NCI-H2107 treated with DMSO at 0.1 percent for 48 hours (cell line): ENCODE data around the gene FAM124A.
A peak's percentile ranks its signal among the peaks of the same experiment; 100 is the strongest.
"Not testable (repeated sequence)": the region's sequence is repeated elsewhere in the genome, so short reads cannot be mapped to it uniquely, and the experiment has no call there.

Experiments used
- DNase-seq: peaks from one replicate; lab custom pipeline; 2025; ENCODE audit not compliant: unreplicated experiment; lab: John Stamatoyannopoulos, UW

FAM124A gene

GRCh38 chr13:51267622-51268021 lies 45.4 kb downstream of the FAM124A start:
- DNase-seq, result no peak

DNA sequence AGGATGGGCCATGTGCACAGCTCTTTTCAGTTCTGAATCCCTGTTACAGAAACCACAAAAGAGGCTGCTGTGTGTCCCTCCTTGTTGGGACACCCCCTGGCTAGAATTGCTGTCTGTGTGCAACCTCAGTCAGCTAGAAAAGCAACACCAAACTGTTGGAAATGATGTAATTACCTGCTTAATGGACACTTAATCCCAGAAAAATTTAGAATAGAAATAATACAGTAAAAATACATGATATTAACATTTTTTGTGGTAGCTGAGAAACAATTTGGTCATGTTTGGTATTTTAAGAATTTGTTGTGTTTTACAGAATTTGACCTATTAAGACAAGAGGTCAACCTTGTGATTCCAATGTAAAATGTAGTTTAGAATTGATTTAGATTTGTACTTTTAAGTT lies 46.8 kb downstream of the FAM124A start:
- no peak for DNase-seq

GRCh38 chr13:51270623-51271415 lies 48.6 kb downstream of the FAM124A start:
- DNase-seq, result no peak

GRCh38 chr13:51271528-51272085 lies 49.4 kb downstream of the FAM124A start:
- DNase-seq, result no peak

- no peak for DNase-seq
Measured at GRCh38 chr13:51275101-51275500, 52.9 kb downstream of the FAM124A start.

GRCh38 chr13:51276636-51277035 lies 54.4 kb downstream of the FAM124A start:
- no peak for DNase-seq

DNA sequence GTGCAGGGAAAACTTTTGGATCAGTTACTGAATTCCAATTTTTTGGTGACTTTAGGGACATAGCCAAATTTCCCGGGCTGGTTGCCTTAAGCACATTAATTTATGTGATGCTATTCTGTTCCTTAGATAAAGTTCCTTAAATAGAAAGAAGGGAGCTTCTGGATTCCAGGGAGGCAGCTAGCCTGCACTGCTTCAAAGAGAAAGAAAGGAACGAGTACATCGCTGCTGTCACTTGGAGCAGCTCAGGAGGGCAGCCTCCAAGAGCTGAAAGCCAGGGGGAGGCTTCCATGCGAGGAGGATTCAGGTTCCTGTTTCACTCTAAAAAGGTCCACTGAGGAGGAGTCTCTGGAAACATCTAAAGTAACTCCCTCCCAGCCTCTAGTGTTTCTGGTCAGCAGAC lies 55.7 kb downstream of the FAM124A start:
- DNase-seq, result no peak

DNA sequence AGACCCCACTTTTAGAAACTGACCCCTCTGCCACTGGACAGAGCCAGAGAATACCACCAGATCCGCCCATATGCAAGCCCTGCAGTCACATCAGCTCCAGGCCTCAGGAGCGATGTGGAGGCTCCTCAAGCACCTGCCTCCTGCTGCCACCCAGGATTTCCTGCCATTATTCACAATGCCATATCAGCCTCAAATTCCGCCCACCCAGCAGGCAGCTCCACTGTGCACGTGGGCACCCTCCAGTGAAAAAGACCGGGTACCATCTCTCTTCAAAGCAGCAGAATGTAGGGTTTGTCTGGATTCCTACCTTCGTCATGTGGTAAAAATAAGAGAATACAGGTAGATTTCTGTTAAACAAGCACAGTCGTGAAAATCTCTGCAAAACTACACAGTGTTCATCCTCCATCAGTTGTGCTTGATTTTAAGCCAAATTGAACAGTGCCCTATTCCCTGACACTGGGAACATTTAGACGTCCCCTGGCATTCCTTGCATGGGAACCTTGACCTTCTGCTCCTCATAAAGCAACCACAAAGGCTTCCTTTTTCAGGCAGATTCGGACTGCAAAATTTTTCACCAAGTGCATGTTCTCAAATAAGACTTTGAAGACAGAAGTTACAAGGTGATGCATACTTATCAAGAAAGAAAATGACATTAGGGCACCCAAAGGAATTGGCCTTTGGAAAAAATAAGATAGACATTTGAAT lies 56.4 kb downstream of the FAM124A start:
- no peak for DNase-seq

DNA sequence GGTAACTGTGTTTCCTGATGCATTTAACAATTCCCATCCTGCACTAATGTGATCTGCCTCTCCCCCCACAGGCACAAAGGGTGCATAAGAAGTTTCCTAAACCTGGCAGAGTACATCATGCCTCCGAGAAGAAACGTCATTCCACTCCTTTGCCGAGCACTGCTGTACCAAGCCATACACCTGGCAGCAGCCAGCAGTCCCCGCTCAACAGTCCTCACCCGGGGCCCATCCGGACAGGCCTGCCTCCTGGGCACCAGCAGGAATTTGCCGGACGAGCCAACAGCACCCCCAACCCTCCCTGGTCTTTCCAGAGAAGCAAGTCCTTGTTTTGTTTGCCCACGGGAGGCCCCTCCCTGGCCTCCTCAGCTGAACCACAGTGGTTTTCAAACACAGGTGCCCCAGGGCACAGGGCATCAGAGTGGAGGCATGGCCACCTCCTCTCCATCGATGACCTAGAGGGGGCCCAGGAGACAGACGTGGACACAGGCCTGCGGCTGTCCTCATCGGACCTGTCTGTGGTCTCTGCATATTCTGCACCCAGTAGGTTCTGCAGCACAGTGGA lies 58.3 kb downstream of the FAM124A start:
- DNase-seq, result no peak

- no peak for DNase-seq
Measured at GRCh38 chr13:51282322-51282721, 60.1 kb downstream of the FAM124A start.

DNA sequence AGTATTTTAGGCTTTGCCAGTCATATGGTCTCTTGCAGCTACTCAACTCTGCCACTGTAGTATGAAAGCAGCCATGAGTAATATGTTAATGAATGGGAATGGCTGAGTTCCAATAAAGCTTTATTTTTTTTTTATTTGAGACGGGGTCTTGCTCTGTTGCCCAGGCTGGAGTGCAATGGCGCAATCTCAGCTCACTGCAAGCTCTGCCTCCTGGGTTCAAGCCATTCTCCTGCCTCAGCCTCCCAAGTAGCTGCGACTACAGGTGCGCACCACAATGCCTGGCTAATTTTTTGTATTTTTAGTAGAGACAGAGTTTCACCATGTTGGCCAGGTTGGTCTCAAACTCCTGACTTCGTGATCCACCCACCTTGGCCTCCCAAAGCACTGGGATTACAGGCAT lies 60.7 kb downstream of the FAM124A start:
- DNase-seq, result not testable (repeated sequence)

- DNase-seq, result no peak
Measured at GRCh38 chr13:51283371-51283770, 61.2 kb downstream of the FAM124A start.

DNA sequence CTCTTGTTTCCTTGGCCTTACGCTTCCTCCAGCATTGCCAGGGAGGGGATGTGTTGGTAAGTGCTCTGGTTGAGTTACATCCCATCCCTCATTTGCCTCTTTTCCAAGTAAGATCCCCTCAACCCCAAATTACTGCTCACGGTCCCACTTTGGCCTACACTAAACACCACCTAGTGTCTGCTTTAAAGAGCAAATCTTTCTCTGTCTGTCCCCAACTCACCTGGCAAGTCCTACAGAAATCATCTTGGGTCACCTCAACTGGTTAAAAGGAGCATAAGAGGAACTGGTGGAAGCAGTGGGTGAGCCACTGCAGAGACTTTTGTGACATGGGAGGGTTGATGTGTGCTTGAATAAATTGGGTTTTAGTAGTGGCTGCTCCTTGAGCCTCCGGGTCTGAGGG lies 62.1 kb downstream of the FAM124A start:
- no peak for DNase-seq

GRCh38 chr13:51286135-51287002 lies 64.2 kb downstream of the FAM124A start:
- peak; percentile 52 for DNase-seq

DNA sequence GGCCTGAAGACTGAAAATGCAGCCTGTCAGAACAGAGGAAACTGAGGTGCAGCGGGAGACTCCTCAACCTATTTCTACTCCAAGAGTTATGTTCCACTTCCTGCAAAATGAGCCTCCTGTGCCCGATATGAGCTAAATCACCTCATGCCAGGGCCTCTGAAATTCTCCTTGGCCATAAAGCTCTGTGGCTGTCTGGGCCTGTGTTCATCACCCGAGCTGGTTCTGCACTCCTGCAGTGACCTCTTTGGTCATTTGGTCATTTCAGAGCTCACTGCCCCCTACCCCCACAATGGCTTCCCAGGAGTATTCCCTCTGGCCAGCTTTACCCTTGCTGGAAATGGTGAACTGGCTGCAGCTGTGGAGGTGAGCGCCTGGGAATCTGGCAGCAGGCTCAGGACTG lies 65.6 kb downstream of the FAM124A start:
- no peak for DNase-seq

DNA sequence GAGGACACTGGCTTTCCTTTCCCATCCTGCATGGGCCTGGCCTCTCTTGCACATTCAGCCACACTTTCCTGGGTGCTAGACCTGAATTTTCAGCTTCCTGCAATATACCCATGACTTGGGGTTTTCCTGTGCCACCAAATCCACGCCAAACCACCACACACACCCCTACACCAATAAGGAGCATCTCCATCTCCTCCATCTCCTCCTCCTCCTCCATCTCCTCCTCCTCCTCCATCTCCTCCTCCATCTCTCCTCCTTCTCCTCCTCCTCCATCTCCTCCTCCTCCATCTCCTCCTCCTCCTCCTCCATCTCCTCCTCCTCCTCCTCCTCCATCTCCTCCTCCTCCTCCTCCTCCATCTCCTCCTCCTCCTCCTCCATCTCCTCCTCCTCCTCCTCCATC lies 66.1 kb downstream of the FAM124A start:
- not testable (repeated sequence) for DNase-seq

DNA sequence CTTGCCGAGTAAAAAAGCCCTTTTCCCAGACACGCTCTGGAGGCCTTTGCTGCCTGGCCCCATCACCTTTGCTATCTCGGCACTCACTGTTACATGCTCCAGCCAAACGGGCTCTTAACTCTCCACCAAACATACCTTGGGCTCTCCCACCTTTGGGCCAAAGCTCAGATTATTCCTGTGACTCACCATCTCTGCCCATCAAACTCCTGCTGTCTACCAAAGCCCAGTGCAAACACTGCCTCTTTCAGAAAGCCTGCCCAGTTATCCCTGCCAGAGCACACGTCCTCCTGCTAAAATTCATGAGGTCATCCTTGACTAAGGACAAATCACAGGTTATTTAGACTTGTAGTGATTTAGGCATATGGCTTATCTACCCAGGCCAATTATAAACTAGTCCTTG lies 69.1 kb downstream of the FAM124A start:
- DNase-seq, result no peak

- no peak for DNase-seq
Measured at GRCh38 chr13:51292000-51292565, 69.9 kb downstream of the FAM124A start.

- no peak for DNase-seq
Measured at GRCh38 chr13:51297556-51297955, 75.4 kb downstream of the FAM124A start.

DNA sequence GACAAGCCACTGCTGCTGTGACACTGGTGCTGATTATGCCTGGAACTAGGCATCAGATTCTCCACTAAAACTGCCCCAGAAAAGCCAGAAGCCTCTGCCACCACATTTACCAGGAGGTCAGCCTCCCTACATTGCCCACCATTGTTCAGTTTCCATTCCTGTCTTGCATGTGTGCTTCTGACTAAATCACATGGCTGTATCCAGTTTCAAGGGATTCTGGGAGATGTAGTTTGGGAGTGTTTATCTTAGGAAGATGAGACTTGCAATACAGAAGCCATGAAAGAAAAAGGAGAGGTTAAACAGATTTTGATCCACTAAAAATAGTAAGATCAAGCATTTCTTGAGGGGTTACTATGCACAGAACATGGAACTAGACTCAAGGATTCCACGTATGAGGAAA lies 76.6 kb downstream of the FAM124A start:
- no peak for DNase-seq
